Fibroblast of pulmonary artery (primary cell): ENCODE measurements around the gene HGF.

ENCODE experiments used
- DNase-seq: peaks from one replicate; pipeline ENCODE4 v3.0.0-alpha.2; 2010; ENCODE audit warnings: low read depth
- H3K4me3 ChIP-seq: replicated peaks from 2 replicates; pipeline ENCODE4 v1.5.1; 2011; ENCODE audit warnings: low read depth, mild to moderate bottlenecking, control low read depth, low read length, moderate library complexity
- TF ChIP-seq, protein P1 (sequence below): IDR thresholded peaks from 2 replicates; pipeline ENCODE4 v1.5.1; 2011; ENCODE audit warnings: mild to moderate bottlenecking, control low read depth, low read length, inconsistent platforms; ENCODE audit errors: missing control alignments

HGF gene

DNA sequence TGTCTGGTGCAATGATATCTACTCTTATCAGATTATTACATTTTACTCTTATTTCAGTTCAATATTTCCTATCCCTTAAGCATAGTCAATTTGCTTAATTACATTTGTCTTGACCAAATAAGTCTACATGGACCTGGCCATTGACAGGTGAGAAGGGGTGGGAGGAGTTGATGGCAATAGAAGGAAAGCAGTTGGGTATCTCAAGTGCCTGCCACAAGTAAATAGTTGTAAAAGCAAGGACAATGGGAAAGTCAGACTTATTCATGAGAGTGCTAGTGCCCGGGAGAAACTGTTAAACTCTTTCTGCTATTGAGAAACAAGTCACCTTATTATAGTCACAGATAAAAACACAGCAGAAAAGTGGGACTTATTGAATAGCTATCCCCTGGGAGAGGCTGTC, 32.4 kb upstream of the HGF start:
- TF ChIP-seq, protein P1, sequence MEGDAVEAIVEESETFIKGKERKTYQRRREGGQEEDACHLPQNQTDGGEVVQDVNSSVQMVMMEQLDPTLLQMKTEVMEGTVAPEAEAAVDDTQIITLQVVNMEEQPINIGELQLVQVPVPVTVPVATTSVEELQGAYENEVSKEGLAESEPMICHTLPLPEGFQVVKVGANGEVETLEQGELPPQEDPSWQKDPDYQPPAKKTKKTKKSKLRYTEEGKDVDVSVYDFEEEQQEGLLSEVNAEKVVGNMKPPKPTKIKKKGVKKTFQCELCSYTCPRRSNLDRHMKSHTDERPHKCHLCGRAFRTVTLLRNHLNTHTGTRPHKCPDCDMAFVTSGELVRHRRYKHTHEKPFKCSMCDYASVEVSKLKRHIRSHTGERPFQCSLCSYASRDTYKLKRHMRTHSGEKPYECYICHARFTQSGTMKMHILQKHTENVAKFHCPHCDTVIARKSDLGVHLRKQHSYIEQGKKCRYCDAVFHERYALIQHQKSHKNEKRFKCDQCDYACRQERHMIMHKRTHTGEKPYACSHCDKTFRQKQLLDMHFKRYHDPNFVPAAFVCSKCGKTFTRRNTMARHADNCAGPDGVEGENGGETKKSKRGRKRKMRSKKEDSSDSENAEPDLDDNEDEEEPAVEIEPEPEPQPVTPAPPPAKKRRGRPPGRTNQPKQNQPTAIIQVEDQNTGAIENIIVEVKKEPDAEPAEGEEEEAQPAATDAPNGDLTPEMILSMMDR = no peak
- H3K4me3 ChIP-seq = no peak overlapping the region
- no peak for DNase-seq

DNA sequence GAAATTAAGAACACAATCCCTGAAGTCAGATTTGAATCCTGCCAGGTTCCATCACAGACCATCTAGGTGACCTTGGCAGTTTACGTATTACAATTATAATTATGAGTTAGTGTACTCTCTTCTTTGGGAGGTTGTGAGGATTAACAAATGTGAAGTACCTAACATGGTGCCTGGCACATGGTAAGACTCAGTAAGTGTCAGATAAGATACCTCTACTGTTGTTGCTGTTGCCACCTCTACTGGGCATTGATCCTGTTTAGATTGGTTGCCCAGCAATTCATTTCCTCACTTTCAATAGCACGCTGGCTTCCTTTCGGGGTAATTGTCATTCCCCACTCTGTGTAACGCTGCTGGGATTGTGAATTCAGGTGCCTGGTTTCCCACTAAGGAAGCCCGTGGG, 31.7 kb upstream of the HGF start:
- TF ChIP-seq, protein P1 = no peak
- no peak overlapping the region for H3K4me3 ChIP-seq
- no peak for DNase-seq

DNA sequence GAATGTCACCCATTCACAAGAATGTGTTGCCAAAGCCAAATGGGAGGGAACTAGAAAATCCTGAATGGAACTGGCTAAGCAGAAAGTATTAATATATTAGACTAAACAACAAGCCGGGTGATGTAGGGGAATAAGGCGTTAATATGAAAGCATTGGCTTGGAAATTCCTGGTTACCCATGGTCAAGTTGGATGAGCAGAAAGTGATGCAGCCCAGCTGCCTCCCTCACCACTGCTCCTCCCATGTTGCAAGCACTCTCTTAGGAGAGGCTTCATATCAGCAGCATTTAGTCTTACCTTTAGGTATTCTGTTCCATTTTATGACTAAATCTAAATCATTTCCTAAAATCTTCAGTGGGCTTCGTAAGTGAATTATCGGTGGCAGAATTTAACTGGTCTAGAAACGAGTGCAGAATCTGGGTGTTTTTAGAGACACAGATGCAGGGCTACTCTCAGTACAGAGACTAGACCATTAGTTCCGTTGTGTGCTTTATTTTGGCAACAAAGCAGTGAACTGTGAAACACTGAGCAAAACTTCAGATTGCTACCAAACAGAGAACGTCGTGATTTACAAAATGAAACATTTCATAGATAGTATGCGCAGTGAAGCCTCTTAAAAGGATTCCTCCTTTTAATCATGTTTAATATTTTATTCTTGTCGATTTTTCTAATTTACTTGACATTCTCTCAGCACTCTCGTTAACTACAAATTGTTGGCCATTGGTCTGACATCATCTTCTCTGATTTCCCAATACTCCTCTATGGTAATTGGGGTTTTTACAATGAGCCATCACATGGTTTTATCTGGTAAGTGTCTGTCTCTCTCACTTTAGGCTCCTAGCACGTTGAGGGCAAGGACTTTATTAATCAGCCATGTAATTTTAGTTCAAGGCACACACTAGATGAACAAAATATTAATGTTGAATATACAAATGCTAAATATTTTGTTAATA, 22.0 kb upstream of the HGF start:
- DNase-seq = no peak
- TF ChIP-seq, protein P1 = no peak
- H3K4me3 ChIP-seq = no peak overlapping the region

DNA sequence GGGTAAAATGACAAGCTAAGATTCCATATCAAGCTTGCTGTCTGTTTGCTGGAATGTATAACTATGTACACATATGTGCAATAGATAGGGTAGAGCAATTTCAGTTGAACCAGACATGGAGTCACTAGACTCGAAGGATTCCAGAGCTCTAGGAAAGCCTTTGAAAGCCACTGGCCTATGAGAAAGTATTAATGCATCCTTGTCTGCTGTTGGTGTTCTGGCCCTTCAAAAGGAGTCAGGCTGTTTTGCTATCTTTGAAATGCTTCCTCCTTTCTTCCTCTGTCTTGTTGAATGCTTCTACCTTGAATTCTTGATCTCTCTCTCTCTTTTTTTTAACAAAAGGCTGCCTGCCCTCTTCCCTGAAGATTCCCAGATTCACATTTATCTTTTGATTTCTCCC, 20.8 kb upstream of the HGF start:
- DNase-seq = no peak
- no peak overlapping the region for H3K4me3 ChIP-seq

DNA sequence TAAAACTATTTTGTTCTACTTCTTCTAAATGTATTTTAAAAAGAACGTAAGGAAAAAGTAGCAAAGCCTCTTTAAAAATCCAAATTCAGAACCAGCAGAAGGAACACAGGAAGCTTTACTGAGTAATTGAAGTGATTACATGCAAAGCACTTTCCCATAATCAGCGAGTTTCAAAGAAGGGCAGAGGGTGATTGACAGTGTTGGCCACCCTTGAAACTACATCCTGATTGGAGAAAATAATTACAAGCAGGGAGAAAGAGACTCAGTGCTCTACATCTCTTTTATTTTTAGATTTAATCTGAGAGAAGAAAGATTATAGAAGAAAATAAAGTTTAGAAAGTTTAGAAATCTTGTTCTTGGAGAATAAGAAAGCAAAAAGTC, 20.3 kb upstream of the HGF start:
- TF ChIP-seq, protein P1 = no peak
- DNase-seq = no peak
- no peak overlapping the region for H3K4me3 ChIP-seq

More for the DNA sequence above, 20.8 kb upstream of the HGF start:
- TF ChIP-seq, protein P1 = no peak

DNA sequence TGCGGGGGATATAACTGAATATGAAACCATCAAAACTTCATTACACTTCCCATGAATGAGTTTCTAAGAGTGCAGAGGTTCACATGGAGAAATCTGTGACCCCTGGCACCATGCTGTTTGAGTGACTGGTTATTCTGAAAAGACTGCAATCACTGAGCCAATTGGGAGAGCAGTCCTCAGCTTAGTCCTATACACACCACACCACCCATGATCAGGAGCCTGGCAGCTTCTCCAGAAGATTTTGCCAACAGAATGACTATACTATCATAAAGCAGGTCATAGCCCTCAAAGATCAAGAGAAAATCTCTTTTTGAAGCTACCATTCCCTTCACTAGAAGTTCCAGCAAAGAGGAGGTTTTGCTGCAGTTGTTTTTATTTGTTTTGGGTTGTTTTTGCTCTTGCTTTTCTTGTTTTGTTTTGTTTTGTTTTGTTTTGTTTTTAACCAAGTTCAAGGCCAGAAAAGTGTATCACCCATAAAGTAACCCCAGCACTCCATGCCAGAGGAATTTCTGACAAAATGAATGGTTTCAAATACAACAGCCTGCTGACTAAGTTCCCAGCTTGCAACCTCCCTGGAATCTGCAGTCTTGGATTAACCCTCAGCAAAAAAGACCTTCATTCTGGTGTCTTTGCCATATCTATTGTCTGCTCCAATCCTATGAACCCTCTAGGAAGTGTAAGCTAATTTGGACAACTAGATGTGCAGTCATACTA, 19.7 kb upstream of the HGF start:
- TF ChIP-seq, protein P1 = no peak
- DNase-seq = no peak
- H3K4me3 ChIP-seq = no peak overlapping the region

DNA sequence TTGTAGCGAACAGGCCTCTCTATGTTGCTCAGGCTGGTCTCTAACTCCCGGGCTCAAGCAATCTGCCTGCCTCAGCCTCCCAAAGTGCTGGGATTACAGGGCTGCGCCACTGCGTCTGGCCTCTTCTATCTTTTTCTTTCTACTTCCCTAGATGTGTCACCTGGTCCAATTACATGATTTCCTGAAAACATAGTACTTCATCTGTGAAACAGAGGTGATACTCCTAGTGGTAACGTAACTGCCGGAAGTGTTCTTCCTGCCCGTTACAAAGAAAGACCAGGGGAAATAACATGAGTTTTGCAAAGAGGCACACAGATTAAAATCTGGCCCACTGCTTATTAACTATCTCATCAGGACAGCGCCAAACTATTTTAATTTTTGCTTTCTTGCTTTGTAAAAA, 18.4 kb upstream of the HGF start:
- no peak overlapping the region for H3K4me3 ChIP-seq
- TF ChIP-seq, protein P1 = no peak
- no peak for DNase-seq
